ENCODE measurements around the gene ZNF750.
"Not testable (repeated sequence)": the region's sequence is repeated elsewhere in the genome, so short reads cannot be mapped to it uniquely, and the experiment has no call there.

Gene ZNF750

DNA sequence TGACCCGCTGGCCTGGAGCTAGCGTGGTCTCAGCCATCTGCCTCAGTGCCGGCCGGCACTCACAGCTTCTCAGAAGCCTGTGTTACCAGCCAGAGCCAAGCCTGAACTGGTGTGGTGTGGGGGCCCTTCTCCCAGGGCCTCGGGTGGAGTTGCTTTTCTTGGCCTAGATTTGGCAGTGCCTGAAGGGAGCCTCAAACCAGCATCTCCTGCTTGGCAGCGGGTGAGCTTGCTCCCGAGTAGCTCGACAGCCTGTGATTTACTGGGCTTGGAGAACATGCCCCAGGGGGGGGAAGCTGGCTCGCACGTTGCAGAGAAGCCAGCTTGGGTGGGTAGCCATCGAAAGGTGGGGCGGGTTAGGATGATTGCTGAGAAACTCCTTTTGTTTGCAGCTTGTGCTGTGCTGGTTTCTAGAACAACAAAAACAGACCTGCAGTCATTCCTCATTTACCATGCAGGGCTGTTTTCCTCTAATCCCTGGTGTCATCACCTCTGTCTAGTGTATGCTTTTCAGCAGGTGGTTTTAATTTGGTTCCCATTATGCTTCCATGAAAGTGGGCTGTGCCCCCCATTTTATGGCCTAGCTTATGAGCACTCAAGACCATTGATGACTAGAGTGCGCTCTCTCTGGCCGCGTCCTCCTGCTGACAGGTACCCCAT is 45.7 kb downstream of the ZNF750 start:
- DNase-seq (no peak), ATAC-seq (no peak)

DNA sequence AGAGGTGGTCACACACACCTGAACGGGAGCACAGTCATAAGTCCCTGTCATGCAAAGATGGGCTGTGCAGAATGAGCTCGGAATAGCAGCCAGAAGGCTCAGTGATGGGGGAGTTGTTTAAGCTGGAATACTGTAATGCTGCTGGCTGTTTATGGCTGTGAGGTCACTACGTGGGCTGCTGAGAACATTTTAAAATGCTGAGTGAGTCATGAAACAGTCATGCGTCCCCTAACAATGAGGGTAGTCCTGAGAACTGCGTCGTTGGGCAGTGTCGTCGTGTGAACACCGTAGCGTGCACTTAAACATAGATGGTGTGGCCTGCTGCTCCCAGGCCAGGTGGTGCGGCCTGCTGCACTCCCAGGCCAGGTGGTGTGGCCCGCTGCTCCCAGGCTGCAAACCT is 48.3 kb downstream of the ZNF750 start:
- DNase-seq (no peak), ATAC-seq (no peak)

DNA sequence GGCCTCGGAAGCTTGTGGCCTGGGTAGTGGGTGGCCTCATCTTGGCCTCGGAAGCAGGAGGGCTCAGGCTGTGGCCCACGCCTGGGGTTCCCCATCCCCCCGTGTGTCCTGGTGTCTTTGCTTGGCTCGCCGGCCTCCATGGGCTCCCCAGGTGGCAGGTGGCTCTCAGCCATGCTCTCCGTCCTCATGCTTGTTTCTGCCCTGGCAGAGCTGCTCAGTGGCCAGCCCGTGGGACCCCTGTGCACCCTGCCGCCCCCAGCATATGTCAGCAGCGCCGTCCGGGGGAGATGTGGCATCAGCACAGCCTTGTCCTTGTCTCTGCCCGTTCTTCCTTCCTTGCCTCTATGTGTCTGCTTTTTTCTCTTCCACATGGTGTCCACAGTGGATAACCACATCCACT is 49.4 kb downstream of the ZNF750 start:
- ATAC-seq (no peak), DNase-seq (no peak)

DNA sequence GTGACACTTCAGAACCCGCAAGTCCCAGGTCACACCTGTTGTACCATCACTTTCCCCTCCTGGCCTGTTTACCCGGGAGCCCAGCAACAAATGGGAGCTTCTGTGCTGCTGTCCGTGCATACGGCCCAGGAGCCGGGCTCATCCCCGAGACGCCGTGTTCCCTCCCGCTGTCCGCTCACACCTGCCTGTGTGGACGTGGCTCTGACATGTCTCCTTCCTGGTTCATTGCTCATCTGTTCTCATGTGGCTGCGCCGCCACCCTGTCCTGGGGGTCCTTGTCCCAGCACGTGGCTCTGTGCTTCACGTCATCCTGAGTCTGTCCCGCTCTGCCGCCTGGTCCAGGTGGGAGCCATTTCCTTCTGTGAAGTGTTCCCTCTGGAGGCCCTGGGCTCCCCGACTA is 50.0 kb downstream of the ZNF750 start:
- no peak for DNase-seq
- no peak for ATAC-seq

DNA sequence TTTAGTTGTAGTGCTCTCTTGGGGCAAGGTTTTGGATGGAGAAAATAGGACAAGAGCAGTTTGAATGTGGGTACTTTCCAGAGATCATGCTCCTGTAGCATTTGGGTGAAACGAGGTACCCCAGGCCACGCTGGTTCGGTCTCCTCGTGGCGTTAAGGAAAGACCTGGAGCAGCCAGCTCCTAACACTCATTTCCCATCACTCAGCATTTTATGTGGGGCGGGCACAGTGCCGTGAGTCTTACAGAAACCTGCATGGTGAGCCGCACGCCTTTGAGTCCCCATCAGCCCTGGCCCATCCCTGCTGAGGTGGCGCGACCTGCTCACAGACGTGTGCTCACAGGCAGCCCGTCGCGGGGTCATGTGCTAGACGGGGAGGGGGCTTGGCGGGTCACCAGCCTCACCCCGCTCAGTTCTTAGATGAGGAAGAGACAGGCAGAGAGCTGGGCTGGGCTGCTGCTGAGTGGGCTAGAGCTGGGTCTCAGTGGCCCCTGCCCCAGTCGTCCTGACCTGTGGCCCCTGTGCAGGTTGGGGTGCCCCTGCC is 50.7 kb downstream of the ZNF750 start:
- DNase-seq: no peak
- peak; percentile 20 for ATAC-seq

DNA sequence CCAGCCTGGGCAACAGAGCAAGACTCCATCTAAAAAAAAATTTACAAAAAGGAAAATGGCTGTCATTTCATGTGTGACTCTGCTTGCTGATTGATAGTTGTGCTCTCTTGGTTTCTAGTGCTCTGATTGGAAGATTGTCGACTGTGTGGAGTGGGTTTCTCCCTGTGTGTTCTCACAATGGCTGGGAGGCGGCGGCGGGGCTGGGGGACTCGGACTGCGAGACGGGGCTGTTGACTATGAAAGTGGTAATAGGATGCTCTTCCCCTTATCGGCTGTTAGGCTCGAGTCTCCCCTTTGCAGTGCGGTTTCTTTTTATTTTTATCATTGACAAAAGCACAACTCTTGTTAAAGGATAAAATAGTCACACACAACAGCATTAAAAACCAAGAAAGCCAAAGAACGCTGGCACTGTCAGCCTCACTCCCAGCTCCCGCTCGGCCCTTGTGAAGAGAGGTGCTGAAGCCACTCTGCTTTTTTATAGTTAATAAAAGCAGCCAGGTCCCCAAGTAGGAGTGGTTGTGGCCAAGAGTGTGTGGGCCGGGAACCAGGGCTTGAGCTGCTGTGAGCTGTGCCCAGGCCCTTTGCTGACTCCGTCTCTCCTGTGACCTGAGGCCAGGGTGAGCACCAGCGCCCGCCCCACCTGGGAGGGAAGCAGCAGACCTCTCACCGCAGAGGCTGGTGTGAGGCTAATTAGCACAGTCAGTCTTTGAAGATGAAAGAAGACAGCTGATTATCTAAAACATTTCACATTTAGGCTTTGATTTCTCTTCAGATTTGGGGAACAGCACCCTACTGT is 51.4 kb downstream of the ZNF750 start:
- ATAC-seq: no peak
- no peak for DNase-seq

DNA sequence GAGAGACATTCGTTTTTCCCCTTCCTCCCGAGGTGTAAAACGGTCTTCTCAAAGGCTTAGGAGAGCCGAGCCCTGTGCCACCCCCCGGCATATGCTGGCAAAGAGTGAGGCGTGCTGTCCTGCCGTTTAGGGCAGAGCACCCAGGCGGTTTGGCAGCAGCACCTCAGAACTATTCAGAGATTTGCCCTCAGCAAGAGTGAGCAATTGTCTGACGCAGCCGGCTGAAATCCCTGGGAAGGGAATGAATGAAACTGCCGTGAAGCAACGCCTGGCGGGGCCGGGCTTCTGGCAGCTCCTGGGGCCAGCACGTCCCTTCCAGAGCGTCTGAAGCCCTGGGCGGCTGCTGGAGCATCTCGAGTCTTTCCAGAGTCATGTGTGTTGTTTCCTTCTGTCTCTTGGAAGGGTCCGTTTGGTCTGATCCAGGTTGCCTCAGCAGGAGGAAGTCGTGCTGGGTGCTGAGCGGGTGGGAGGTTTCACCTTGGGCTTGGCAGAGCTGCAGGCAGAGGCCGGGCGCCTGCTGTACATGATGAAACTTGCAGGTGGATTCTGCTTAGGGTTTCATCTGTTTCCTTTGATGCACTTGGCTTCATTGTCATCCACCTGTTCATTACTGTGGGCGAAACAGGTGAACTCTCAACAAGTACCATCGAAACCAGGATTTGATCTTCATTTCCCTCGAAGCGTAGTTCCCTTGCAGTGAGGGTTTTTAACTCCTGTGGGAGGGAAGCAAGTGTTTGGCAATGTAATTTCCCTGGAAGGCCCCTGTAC is 52.6 kb downstream of the ZNF750 start:
- ATAC-seq: no peak
- no peak for DNase-seq

DNA sequence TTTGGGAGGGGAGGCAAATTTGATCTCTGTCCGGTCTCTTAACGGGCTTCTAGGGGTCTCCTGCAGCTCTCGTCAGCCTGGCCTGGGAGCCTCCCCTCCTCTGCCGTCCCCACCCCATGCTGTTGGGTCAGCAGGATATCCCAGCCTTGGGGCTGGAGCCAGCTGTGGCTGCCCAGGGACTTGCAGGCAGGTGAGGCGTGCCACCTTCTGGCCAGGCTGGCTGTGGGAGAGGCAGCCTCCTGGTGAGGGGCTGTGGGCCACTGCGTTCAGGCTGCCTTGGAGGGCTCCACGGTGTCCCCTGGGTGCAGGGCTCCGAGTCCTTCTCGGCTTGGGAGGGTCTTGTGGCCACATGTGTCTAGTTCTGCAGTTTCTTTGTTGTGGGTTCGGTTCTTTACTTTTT is 53.4 kb downstream of the ZNF750 start:
- ATAC-seq: no peak
- DNase-seq: no peak

DNA sequence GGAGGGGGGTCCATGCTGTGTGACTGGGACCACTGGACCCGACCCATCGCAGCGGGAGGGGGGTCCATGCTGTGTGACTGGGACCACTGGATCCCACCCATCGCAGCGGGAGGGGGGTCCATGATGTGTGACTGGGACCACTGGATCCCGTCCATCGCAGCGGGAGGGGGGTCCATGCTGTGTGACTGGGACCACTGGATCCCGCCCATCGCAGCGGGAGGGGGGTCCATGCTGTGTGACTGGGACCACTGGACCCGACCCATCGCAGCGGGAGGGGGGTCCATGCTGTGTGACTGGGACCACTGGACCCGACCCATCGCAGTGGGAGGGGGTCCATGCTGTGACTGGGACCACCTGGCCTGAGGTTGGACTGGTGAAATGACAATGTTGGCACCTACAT is 54.2 kb downstream of the ZNF750 start:
- not testable (repeated sequence) for ATAC-seq

DNA sequence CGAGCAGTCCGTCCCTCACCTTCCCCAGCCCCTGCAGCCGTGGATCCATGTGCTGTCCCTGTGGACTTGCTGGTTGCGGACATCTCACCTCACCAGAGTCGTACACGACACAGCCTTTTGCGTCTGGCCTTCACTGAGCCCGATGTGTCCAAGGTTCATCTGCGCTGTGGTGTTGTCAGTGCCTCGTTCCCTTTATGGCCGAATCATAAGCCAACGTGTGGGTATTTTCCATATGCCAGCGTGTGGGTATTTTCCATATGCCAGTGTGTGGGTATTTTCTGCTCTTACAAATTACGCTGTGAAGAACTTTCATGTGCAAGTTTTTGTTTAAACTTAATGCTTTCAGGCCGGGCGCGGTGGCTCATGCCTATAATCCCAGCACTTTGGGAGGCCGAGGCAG is 56.3 kb downstream of the ZNF750 start:
- DNase-seq (no peak), ATAC-seq (no peak)

More for the DNA sequence above, 54.2 kb downstream of the ZNF750 start:
- not testable (repeated sequence) for DNase-seq

DNA sequence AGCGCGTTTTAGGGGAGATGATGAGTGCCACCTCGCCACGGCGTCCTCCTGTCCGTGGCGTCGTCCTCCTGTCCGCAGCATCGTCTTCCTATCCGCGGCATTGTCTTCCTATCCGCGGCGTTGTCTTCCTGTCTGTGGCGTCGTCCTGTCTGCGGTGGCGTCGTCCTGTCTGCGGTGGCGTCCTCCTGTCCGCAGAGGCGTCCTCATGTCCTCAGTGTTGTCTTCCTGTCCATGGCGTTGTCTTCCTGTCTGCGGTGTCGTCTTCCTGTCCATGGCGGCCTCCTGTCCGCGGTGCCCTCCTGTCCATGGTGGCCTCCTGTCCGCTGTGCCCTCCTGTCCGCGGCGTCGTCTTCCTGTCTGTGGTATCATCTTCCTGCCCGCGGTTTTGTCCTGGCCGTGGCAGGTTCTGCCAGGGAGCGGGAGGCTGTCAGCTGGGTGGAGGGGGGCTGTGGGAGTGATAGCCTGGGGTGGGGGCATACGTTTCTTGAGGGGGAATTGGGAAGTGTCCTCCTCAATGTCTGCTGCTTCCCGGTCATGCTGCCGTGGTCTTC is 57.1 kb downstream of the ZNF750 start:
- DNase-seq: no peak
- ATAC-seq: no peak

DNA sequence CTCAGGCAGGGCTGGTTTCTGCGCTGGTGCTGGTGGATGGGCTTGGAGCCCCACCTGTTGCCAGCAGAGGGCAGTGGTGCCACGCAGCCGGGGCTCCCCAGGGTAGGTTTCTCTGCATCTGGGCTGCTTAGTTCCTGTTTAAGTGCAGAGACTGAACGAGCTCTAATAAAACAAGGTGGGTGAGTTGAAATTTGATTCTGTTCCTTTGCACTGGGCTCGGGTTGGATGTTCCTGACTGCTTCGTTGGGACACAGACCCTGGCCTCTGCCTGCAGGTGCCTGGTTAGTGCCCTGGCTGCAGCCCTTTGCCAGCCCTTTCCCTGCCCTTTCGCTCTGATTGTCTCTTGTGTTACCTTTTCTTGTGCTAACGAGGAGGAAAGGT is 57.9 kb downstream of the ZNF750 start:
- peak; percentile 96 for ATAC-seq
- peak; percentile 85 for DNase-seq

DNA sequence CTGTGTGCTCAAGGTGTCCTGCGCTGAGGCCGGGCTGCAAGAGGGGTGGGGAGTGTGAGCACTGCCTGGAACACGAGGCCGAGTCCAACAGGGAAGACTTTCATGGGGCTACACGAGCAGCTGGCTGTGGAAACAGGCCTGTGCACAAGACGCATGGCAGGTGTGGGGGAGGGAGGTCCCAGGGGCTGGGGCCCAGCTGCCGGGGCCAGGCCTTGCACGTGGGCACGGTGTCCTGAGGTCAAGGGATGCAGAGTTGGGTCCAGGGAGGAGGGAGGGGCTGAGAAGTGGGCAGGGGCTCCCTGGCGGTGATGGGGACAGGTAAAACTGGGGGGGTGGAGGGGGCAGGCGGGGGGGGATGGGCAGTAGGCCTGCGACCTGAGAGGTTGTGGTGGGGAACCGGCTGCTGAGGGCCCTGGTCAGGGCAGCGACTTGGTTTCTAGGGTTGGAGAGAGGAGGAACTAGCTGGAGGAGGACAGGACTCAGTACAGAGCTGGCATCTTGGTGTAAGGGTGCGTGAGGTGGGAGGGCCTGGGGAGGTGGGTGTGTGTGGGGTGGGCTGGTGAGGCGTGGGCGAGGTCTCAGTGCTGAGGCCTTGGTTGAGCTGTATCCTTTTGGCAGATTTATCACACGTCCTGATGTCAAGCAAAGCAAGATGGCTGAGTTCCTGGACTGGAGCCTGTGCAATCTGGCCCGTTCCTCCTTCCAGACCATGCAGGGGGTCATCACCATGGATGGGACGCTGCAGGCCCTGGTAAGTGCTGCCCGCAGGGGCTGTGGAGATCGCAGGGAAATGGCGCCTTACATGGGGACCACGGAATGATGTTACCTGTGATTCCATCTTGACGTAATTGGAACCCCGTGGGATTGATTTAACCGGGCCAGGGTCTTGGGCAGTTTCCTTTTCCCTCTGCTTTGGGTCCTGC is 58.6 kb downstream of the ZNF750 start:
- no peak for ATAC-seq

DNA sequence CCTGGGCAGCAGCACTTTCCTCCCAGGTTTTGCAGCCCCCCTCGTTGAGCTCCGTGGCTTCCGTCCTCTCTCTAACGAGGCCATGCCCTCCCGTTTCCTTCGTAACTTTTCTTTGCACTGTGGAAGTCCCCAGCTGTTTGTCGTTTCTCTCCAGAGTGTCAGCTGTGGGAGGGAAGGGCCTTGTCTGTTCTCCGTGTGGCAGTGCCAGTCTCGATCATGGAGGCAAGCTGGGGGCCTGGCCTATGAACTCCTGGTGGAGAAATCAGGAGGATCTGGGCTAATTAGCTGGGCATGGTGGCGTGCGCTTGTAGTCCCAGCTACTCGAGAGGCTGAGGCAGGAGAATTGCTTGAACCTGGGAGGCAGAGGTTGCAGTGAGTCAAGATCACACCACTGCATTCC is 59.6 kb downstream of the ZNF750 start:
- ATAC-seq: no peak
- no peak for DNase-seq

More for the DNA sequence above, 58.6 kb downstream of the ZNF750 start:
- no peak for DNase-seq

DNA sequence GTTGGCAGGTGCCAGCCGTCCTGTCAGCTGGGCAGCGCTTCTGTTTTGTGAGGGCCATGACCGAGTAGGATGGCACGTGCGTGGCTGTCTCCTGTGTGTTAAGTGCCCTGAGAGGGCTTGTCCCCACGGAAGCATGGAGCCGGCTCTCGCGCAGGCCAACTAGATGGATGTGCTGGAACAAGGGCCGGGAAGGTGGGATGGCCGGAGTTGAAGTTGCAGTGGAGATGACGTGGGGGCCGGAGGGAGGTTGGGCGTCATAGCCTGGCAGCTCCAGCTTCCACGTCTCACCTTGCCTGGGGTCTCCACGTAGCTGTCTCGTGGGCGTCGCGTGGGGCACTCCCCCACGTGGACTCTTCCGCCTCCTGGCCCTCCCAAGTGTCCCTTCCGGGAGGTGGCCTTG is 60.3 kb downstream of the ZNF750 start:
- ATAC-seq (no peak), DNase-seq (no peak)
